Right ventricle myocardium superior (tissue), 1 donor: ENCODE results near the gene SLC35F1. TPM values are rescaled to one million over a fixed set of nuclear protein-coding genes. Genes with fewer than 3 reads are reported as not detected.
"Not testable (repeated sequence)": the region's sequence is repeated elsewhere in the genome, so short reads cannot be mapped to it uniquely, and the experiment has no call there.

Experiments used
- ATAC-seq: fragments of 200-7000 bp; cut with Tn5 transposase; one replicate; pipeline ENCODE4 v1.9.1; 2020; ENCODE audit warnings: mild to moderate bottlenecking; ENCODE audit not compliant: poor library complexity
- DNase-seq: peaks from one replicate; pipeline ENCODE4 v3.0.0-alpha.2; 2020
- intact Hi-C: fragments of 100-400 bp; cut with DNase I; formaldehyde crosslinking; loops from one replicate; pipeline ENCODE4 v1.11.2; 2022
- total RNA-seq: library from RNA; stranded (reverse); fragmentation: NEBNext Ultra II Directional; extraction: Animal tissue kit (Norgen Biotek cat#: 25700); gene quantifications from one replicate; pipeline ENCODE4 v1.2.1, GENCODE V29; 2021
- donor health status: DM: no; HTN: yes; CAD: no; lungs with severe emphysema.

SLC35F1 gene
- total RNA-seq, 1 donor from 2014 or later, result 4.8 TPM

GRCh38 chr6:117974914-117975627 is 68.0 kb downstream of the SLC35F1 start:
- intact Hi-C loops, result loop anchor here (5.0 to 10.0 kb wide), 2 partner anchors 292 to 610 kb away; no protein-coding TSS in a partner anchor
- ATAC-seq, result no peak
- DNase-seq, result no peak

- intact Hi-C loops, result loop anchor here (5.0 to 10.0 kb wide), 2 partner anchors 291 to 609 kb away; no protein-coding TSS in a partner anchor
Measured at GRCh38 chr6:117976030-117976651, 69.1 kb downstream of the SLC35F1 start.

GRCh38 chr6:117985916-117986315 is 78.9 kb downstream of the SLC35F1 start:
- ATAC-seq (no peak), DNase-seq (no peak)
- intact Hi-C loops, result no loop called here

More at GRCh38 chr6:117976030-117976651, 69.1 kb downstream of the SLC35F1 start:
- ATAC-seq (peak; percentile 62), DNase-seq (no peak)

- no peak for DNase-seq
- intact Hi-C loops, result no loop called here
- no peak for ATAC-seq
Measured at GRCh38 chr6:117986396-117986795, 79.3 kb downstream of the SLC35F1 start.

- DNase-seq, result no peak
- ATAC-seq, result no peak
- intact Hi-C loops, result no loop called here
Measured at GRCh38 chr6:117989086-117989485, 82.0 kb downstream of the SLC35F1 start.

- intact Hi-C loops, result no loop called here
- DNase-seq (no peak), ATAC-seq (no peak)
Measured at GRCh38 chr6:117990151-117990550, 83.1 kb downstream of the SLC35F1 start.

GRCh38 chr6:117992856-117993255 is 85.8 kb downstream of the SLC35F1 start:
- intact Hi-C loops, result no loop called here
- DNase-seq, result no peak
- ATAC-seq, result no peak

GRCh38 chr6:118012944-118013343 is 105.9 kb downstream of the SLC35F1 start:
- DNase-seq (no peak), ATAC-seq (no peak)
- intact Hi-C loops, result no loop called here

- DNase-seq (no peak), ATAC-seq (no peak)
- intact Hi-C loops, result no loop called here
Measured at GRCh38 chr6:118016532-118016931, 109.5 kb downstream of the SLC35F1 start.

GRCh38 chr6:118017301-118017848 is 110.3 kb downstream of the SLC35F1 start:
- ATAC-seq (no peak), DNase-seq (no peak)
- intact Hi-C loops, result no loop called here

GRCh38 chr6:118023771-118024170 is 116.7 kb downstream of the SLC35F1 start:
- ATAC-seq, result no peak
- intact Hi-C loops, result no loop called here
- DNase-seq, result no peak

- no peak for ATAC-seq
- DNase-seq, result no peak
- intact Hi-C loops, result no loop called here
Measured at GRCh38 chr6:118029967-118030366, 122.9 kb downstream of the SLC35F1 start.

GRCh38 chr6:118037479-118037878 is 130.4 kb downstream of the SLC35F1 start:
- ATAC-seq, DNase-seq, intact Hi-C loops: not testable (repeated sequence)

- DNase-seq, result no peak
- intact Hi-C loops, result no loop called here
Measured at GRCh38 chr6:118042855-118043254, 135.8 kb downstream of the SLC35F1 start.

GRCh38 chr6:118044275-118044674 is 137.2 kb downstream of the SLC35F1 start:
- intact Hi-C loops, result no loop called here
- DNase-seq, result no peak
- ATAC-seq, result no peak

More at GRCh38 chr6:118042855-118043254, 135.8 kb downstream of the SLC35F1 start:
- ATAC-seq, result peak; percentile 56

- DNase-seq, result no peak
- ATAC-seq, result no peak
- intact Hi-C loops, result no loop called here
Measured at GRCh38 chr6:118054082-118054481, 147.0 kb downstream of the SLC35F1 start.

- DNase-seq (no peak), ATAC-seq (no peak)
- intact Hi-C loops, result no loop called here
Measured at GRCh38 chr6:118061666-118062065, 154.6 kb downstream of the SLC35F1 start.

GRCh38 chr6:118080547-118080946 is 173.5 kb downstream of the SLC35F1 start:
- intact Hi-C loops, result no loop called here
- DNase-seq (no peak), ATAC-seq (no peak)

GRCh38 chr6:118083711-118084110 is 176.6 kb downstream of the SLC35F1 start:
- DNase-seq (no peak), ATAC-seq (no peak)
- intact Hi-C loops, result no loop called here

- intact Hi-C loops, result no loop called here
- ATAC-seq (no peak), DNase-seq (no peak)
Measured at GRCh38 chr6:118085665-118086064, 178.6 kb downstream of the SLC35F1 start.
